ENCODE results near the gene WDFY3. TPM values are rescaled to one million over a fixed set of nuclear protein-coding genes. Genes with fewer than 3 reads are reported as not detected.

Gene WDFY3
- polyA plus RNA-seq, 1 of the 3 experiments (the other 2 are of a cell fraction): 13.8 TPM

DNA sequence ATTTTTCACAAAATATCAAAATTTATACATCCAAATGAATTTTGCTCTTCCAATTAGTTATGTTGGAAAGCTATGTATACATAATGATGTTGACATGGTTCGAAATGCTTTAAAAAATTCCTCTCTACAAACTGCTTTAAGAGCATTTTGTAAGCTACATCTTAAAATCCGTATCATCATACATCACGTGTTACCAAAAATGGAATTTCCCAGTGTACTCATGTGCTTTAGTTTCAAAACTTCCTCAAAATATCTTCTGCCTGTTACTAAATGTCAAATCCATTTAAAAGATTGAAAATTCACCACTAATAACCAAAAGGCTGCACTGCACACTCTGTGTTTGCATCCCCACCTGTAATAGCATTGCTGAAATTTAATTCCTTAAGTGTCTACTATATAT is 87.9 kb downstream of the WDFY3 start (continued):
- TF ChIP-seq, protein P1, sequence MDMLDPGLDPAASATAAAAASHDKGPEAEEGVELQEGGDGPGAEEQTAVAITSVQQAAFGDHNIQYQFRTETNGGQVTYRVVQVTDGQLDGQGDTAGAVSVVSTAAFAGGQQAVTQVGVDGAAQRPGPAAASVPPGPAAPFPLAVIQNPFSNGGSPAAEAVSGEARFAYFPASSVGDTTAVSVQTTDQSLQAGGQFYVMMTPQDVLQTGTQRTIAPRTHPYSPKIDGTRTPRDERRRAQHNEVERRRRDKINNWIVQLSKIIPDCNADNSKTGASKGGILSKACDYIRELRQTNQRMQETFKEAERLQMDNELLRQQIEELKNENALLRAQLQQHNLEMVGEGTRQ (IDR thresholded peaks at IDR 0.05; ENCODE audit: borderline replicate concordance, low read depth, low read length): no peak
- TF ChIP-seq FOSL2 (IDR thresholded peaks at IDR 0.05; ENCODE audit: borderline replicate concordance, low read depth) (no peak), YY1 (IDR thresholded peaks at IDR 0.05; ENCODE audit: low read depth) (no peak), EZH2phosphoT487 (IDR thresholded peaks at IDR 0.05; ENCODE audit: borderline replicate concordance, low read depth) (no peak)
- TF ChIP-seq, protein P2, sequence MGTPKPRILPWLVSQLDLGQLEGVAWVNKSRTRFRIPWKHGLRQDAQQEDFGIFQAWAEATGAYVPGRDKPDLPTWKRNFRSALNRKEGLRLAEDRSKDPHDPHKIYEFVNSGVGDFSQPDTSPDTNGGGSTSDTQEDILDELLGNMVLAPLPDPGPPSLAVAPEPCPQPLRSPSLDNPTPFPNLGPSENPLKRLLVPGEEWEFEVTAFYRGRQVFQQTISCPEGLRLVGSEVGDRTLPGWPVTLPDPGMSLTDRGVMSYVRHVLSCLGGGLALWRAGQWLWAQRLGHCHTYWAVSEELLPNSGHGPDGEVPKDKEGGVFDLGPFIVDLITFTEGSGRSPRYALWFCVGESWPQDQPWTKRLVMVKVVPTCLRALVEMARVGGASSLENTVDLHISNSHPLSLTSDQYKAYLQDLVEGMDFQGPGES (IDR thresholded peaks at IDR 0.05; ENCODE audit: low read depth, low read length): no peak

DNA sequence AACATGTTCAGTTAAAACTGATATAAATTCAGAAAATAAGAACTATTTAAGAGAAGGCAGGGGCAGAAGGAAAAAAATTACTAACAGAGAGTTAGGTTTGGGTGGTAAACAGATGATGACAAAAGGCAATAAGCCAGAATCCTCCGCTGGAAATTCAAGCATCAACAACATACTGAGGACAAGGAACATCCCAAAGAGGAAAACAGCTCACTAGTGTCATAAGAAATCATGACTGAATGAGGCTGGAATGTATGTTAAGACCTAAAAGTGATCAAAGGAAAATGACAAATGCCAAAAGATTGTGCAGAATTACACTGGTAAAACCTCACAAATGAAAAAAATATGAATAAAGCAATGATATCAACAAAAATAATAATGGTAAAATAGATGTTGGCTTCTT is 88.4 kb downstream of the WDFY3 start:
- H3K4me2 ChIP-seq: no peak overlapping the region; the same call in 1 of the 2 replicates
- no peaks in the 10 kb centered on the region for H3K9me3 ChIP-seq
- no peak overlapping the region for H3K9ac ChIP-seq
- no peaks in the 10 kb centered on the region for H3K9me2 ChIP-seq
- peaks cover 30% of the 10 kb centered on the region for H3F3A ChIP-seq (replicated peaks; ENCODE audit: insufficient read depth)
- 25% methylated on average over 1 of the region's 1 CpG for WGBS (ENCODE audit: low lambda C conversion rate)
- H3K27me3 ChIP-seq (ENCODE audit: insufficient read depth): no peaks in the 10 kb centered on the region
- H2AFZ ChIP-seq (ENCODE audit: low read depth): no peak overlapping the region
- DNase-seq: no peak
- no peaks in the 10 kb centered on the region for H4K20me1 ChIP-seq (ENCODE audit: insufficient read depth)
- peaks cover 0 to 28% of the 10 kb centered on the region in 2 experiments; a peak in 2 of 4 replicates for H3K4me1 ChIP-seq (ENCODE audit: control insufficient read depth in 1 of 2, insufficient read depth in 2 of 2, low read depth in 1 of 2, low read length in 1 of 2)
- TF ChIP-seq TCF12 (IDR thresholded peaks at IDR 0.05) (peak; percentile 61), POLR2AphosphoS5 (IDR thresholded peaks at IDR 0.05; ENCODE audit: low read depth, low read length) (peak; percentile 38; the same call in 1 of the 2 replicates), JUND (IDR thresholded peaks at IDR 0.05) (peak; percentile 79), FOSL2 (IDR thresholded peaks at IDR 0.05; ENCODE audit: borderline replicate concordance, low read depth) (peak; percentile 73), GATA2 (CRISPR knock-in tag; IDR thresholded peaks at IDR 0.05) (no peak), EP300 (IDR thresholded peaks at IDR 0.05; ENCODE audit: borderline replicate concordance in 1 of 2, low read depth in 1 of 2, low read length in 1 of 2) (peak in 1 of 2 experiments; percentile 51; a peak in 1 of 4 replicates), SMC3 (IDR thresholded peaks at IDR 0.05; ENCODE audit: low read depth, low read length) (no peak), EZH2phosphoT487 (IDR thresholded peaks at IDR 0.05; ENCODE audit: borderline replicate concordance, low read depth) (no peak), TEAD4 (IDR thresholded peaks at IDR 0.05; ENCODE audit: borderline replicate concordance, insufficient read depth) (peak; percentile 65; the same call in 1 of the 2 replicates)
- TF ChIP-seq, protein P3, sequence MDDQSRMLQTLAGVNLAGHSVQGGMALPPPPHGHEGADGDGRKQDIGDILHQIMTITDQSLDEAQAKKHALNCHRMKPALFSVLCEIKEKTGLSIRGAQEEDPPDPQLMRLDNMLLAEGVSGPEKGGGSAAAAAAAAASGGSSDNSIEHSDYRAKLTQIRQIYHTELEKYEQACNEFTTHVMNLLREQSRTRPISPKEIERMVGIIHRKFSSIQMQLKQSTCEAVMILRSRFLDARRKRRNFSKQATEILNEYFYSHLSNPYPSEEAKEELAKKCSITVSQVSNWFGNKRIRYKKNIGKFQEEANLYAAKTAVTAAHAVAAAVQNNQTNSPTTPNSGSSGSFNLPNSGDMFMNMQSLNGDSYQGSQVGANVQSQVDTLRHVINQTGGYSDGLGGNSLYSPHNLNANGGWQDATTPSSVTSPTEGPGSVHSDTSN (IDR thresholded peaks at IDR 0.05): 0 out of 2 replicates have a peak, but pooled peaks have one; percentile 33
- POLR2A ChIA-PET: no interaction called here
- H3K4me3 ChIP-seq (ENCODE audit: low read depth in 2 of 2, low read length in 1 of 2): no peak overlapping the region
- H3K36me3 ChIP-seq (replicated peaks in 1 of 2; ENCODE audit: control insufficient read depth in 1 of 2, insufficient read depth in 2 of 2, low read length in 1 of 2): peaks cover 0 to 12% of the 10 kb centered on the region in 2 experiments
- H3K27ac ChIP-seq (ENCODE audit: low read depth in 2 of 2, low read length in 1 of 2): peak overlapping the region in 1 of 2 experiments; percentile 63; a peak in 2 of 4 replicates
- H3K79me2 ChIP-seq (ENCODE audit: insufficient read depth): peaks cover 34% of the 10 kb centered on the region
- CTCF ChIA-PET: no interaction called here

Measured in SK-N-SH (cell line).